Measurements from ENCODE around the gene APOL1. TPM values are rescaled to one million over a fixed set of nuclear protein-coding genes. Genes with fewer than 3 reads are reported as not detected.
"Not testable (repeated sequence)": the region's sequence is repeated elsewhere in the genome, so short reads cannot be mapped to it uniquely, and the experiment has no call there.

APOL1 gene
- total and polyA plus RNA-seq, 3 experiments from 2014 or later, result 25.6 to 34.3 (median 32.8) TPM

- H3K36me3 ChIP-seq (ENCODE audit: insufficient read depth, low read length), result peaks cover 29% of the 10 kb centered on the region
- H3K36me3 Mint-ChIP-seq, result peaks cover 4 to 87% (median 15%) of the 10 kb centered on the region in 3 donors
- H3K4me3 Mint-ChIP-seq, result not testable (repeated sequence)
These were observed 11.1 kb downstream of the APOL1 start for GRCh38 chr22:36263886-36264664.

GRCh38 chr22:36267058-36267457 lies 14.1 kb downstream of the APOL1 start:
- CTCF ChIA-PET, result interaction anchor here (4.2 kb wide), 1 partner anchor 10 kb away, joined by 16 read pairs; no protein-coding TSS in a partner anchor

More at GRCh38 chr22:36263886-36264664, 11.1 kb downstream of the APOL1 start:
- H3K27ac ChIP-seq (ENCODE audit: low read depth, low read length); H3K9me3 Mint-ChIP-seq; POLR2A ChIA-PET; H3K4me1 ChIP-seq (ENCODE audit: insufficient read depth, low read length); DNase-seq; H3K27me3 ChIP-seq (ENCODE audit: insufficient read depth, low read length, poor library complexity, severe bottlenecking); H3K4me3 ChIP-seq (ENCODE audit: low read length); H3K27me3 Mint-ChIP-seq; H3K9me3 ChIP-seq (ENCODE audit: low read length): not testable (repeated sequence)
- CTCF ChIA-PET, result interaction anchor here (1.6 to 4.2 kb wide), 2 partner anchors 13 to 24 kb away, joined by 3 to 16 read pairs; no protein-coding TSS in a partner anchor
- Mint-ChIP-seq H3K4me1 (peaks cover 6 to 12% (median 10%) of the 10 kb centered on the region in 3 donors), H3K27ac (peak overlapping the region in 1 of 8 donors; percentile 38)

GRCh38 chr22:36267896-36268485 lies 15.1 kb downstream of the APOL1 start:
- Mint-ChIP-seq H3K27me3 (peaks cover 0 to 5% of the 10 kb centered on the region in 2 donors), H3K27ac (peak overlapping the region in 2 of 8 donors; percentile 37 to 61), H3K4me1 (peaks cover 0 to 4% (median 0%) of the 10 kb centered on the region in 3 donors), H3K36me3 (peaks cover 0 to 48% (median 10%) of the 10 kb centered on the region in 3 donors), H3K9me3 (no peaks in the 10 kb centered on the region), H3K4me3 (no peak overlapping the region)
- Histone ChIP-seq H3K9me3 (ENCODE audit: low read length) (no peaks in the 10 kb centered on the region), H3K27me3 (ENCODE audit: insufficient read depth, low read length, poor library complexity, severe bottlenecking) (no peaks in the 10 kb centered on the region), H3K4me3 (ENCODE audit: low read length) (no peak overlapping the region), H3K4me1 (ENCODE audit: insufficient read depth, low read length) (no peaks in the 10 kb centered on the region), H3K27ac (ENCODE audit: low read depth, low read length) (no peak overlapping the region), H3K36me3 (ENCODE audit: insufficient read depth, low read length) (peaks cover 5% of the 10 kb centered on the region)
- DNase-seq, result no peak
- POLR2A ChIA-PET, result no interaction called here
- CTCF ChIA-PET, result interaction anchor here (4.2 kb wide), 1 partner anchor 9 kb away, joined by 16 read pairs; no protein-coding TSS in a partner anchor

More at GRCh38 chr22:36267058-36267457, 14.1 kb downstream of the APOL1 start:
- no peak overlapping the region for H3K27ac ChIP-seq (ENCODE audit: low read depth, low read length)
- no peak overlapping the region for H3K27ac Mint-ChIP-seq
- H3K9me3 Mint-ChIP-seq, result no peaks in the 10 kb centered on the region
- peaks cover 0 to 58% (median 10%) of the 10 kb centered on the region in 3 donors for H3K36me3 Mint-ChIP-seq
- POLR2A ChIA-PET, result interaction anchor here (0.7 kb wide), 1 partner anchor 14 kb away, joined by 7 read pairs; no protein-coding TSS in a partner anchor
- peaks cover 10% of the 10 kb centered on the region for H3K36me3 ChIP-seq (ENCODE audit: insufficient read depth, low read length)
- H3K27me3 Mint-ChIP-seq, result peaks cover 0 to 4% of the 10 kb centered on the region in 2 donors
- H3K9me3 ChIP-seq (ENCODE audit: low read length), result no peaks in the 10 kb centered on the region
- no peaks in the 10 kb centered on the region for H3K4me1 ChIP-seq (ENCODE audit: insufficient read depth, low read length)
- no peak overlapping the region for H3K4me3 Mint-ChIP-seq
- H3K4me1 Mint-ChIP-seq, result peaks cover 0 to 4% (median 0%) of the 10 kb centered on the region in 3 donors
- no peak overlapping the region for H3K4me3 ChIP-seq (ENCODE audit: low read length)
- no peak for DNase-seq
- H3K27me3 ChIP-seq (ENCODE audit: insufficient read depth, low read length, poor library complexity, severe bottlenecking), result no peaks in the 10 kb centered on the region

DNA sequence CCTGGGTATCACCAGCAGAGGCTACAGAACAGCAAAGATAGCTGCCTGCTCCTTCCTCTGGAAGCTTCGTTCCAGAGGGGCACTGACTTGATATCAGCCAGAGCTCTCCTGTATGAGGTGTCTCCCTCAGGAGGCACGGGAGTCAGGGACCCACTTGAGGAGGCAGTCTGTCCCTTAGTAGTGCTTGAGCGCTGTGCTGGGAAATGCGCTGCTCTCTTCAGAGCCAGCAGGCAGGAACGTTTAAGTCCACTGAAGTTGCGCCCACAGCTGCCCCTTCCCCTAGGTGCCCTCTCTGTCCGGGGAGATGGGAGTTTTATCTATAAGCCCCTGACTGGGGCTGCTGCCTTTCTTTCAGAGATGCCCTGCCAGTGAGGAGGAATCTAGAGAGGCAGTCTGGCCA lies 18.3 kb downstream of the APOL1 start:
- H3K4me3 ChIP-seq (ENCODE audit: low read length); DNase-seq; H3K27ac ChIP-seq (ENCODE audit: low read depth, low read length); H3K4me3 Mint-ChIP-seq; H3K4me1 Mint-ChIP-seq; H3K9me3 Mint-ChIP-seq; H3K9me3 ChIP-seq (ENCODE audit: low read length); H3K27ac Mint-ChIP-seq; H3K36me3 ChIP-seq (ENCODE audit: insufficient read depth, low read length); H3K4me1 ChIP-seq (ENCODE audit: insufficient read depth, low read length); CTCF ChIA-PET; H3K27me3 Mint-ChIP-seq; H3K27me3 ChIP-seq (ENCODE audit: insufficient read depth, low read length, poor library complexity, severe bottlenecking): not testable (repeated sequence)
- POLR2A ChIA-PET, result interaction anchor here (0.6 kb wide), 1 partner anchor 221 kb away, joined by 16 read pairs; no protein-coding TSS in a partner anchor
- H3K36me3 Mint-ChIP-seq, result peaks cover 0 to 18% (median 0%) of the 10 kb centered on the region in 3 donors

GRCh38 chr22:36271951-36272350 lies 19.0 kb downstream of the APOL1 start:
- H3K4me3 ChIP-seq (ENCODE audit: low read length); H3K27ac Mint-ChIP-seq; H3K27me3 ChIP-seq (ENCODE audit: insufficient read depth, low read length, poor library complexity, severe bottlenecking); H3K9me3 ChIP-seq (ENCODE audit: low read length); H3K4me3 Mint-ChIP-seq; H3K27ac ChIP-seq (ENCODE audit: low read depth, low read length); H3K36me3 ChIP-seq (ENCODE audit: insufficient read depth, low read length); H3K27me3 Mint-ChIP-seq; H3K4me1 ChIP-seq (ENCODE audit: insufficient read depth, low read length); H3K9me3 Mint-ChIP-seq; POLR2A ChIA-PET; H3K4me1 Mint-ChIP-seq; DNase-seq: not testable (repeated sequence)
- peaks cover 0 to 14% (median 0%) of the 10 kb centered on the region in 3 donors for H3K36me3 Mint-ChIP-seq
- CTCF ChIA-PET, result interaction anchor here (1.4 kb wide), 1 partner anchor 15 kb away, joined by 4 read pairs; no protein-coding TSS in a partner anchor

- peaks cover 0 to 6% (median 1%) of the 10 kb centered on the region in 3 donors for H3K36me3 Mint-ChIP-seq
- ChIA-PET CTCF (interaction anchor here (4.9 kb wide), 1 partner anchor 12 kb away, joined by 17 read pairs; no protein-coding TSS in a partner anchor), POLR2A (no interaction called here)
- no peaks in the 10 kb centered on the region for H3K36me3 ChIP-seq (ENCODE audit: insufficient read depth, low read length)
- peaks cover 0 to 1% of the 10 kb centered on the region in 2 donors for H3K27me3 Mint-ChIP-seq
- no peak for DNase-seq
- H3K9me3 Mint-ChIP-seq, result no peaks in the 10 kb centered on the region
- H3K27me3 ChIP-seq (ENCODE audit: insufficient read depth, low read length, poor library complexity, severe bottlenecking), result no peaks in the 10 kb centered on the region
- H3K27ac ChIP-seq (ENCODE audit: low read depth, low read length), result no peak overlapping the region
- H3K4me1 Mint-ChIP-seq, result peaks cover 13 to 19% (median 17%) of the 10 kb centered on the region in 3 donors
- H3K4me3 Mint-ChIP-seq, result no peak overlapping the region
- H3K4me3 ChIP-seq (ENCODE audit: low read length), result no peak overlapping the region
- H3K9me3 ChIP-seq (ENCODE audit: low read length), result no peaks in the 10 kb centered on the region
- H3K27ac Mint-ChIP-seq, result no peak overlapping the region
- peaks cover 14% of the 10 kb centered on the region for H3K4me1 ChIP-seq (ENCODE audit: insufficient read depth, low read length)
These were observed 21.6 kb downstream of the APOL1 start for GRCh38 chr22:36274531-36274930.

DNA sequence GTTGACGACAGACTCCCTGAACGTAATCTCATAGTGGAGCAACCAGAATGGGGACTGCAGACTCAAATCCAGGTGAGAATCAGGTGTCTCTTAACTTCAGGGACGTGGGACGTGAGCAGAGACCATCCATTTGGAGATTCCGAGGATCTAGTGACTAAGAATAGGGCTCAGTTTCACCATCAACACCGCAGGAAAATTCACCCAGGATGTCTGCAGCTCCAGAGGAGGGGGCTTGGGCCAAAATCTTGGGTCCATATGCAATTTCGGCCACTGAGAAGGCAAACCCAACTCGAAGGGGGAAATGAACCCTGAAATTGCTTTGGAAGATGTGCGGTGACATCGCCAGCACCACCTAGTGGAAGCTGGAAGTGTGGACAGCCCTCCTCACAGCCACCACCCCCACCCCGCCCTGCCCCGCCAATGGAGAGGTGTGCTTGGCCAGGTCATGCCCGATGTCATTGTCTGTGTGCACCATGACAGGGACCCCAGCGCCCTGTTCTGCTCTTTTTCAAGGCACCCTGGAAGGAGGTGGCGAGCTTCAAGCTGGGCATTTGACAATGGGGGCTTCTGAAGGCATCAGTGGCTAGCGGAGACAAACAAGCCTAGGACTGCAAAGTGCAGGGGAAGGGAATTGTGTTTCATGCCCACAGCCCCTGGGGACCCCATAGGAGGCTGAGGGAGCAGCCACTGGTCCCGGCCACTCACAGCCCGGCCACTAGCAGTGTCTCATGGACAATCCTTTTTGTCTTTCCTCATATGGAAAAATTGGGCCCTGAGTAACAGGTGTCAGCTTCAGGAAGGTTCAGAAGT lies 24.8 kb downstream of the APOL1 start:
- ChIA-PET CTCF (interaction anchor here (0.6 to 4.9 kb wide), 19 partner anchors 9 to 212 kb away, joined by 3 to 29 read pairs (median 4); partner anchors contain the start of genes APOL1 and APOL2), POLR2A (interaction anchor here (0.5 to 1.4 kb wide), 5 partner anchors 9 to 205 kb away, joined by 3 to 9 read pairs (median 5); partner anchors contain the start of gene APOL1)
- H3K27ac Mint-ChIP-seq, result peak overlapping the region; percentile 28 to 91 (median 58)
- DNase-seq, result peak; percentile 45 to 76 (median 56)
- no peaks in the 10 kb centered on the region for H3K9me3 ChIP-seq (ENCODE audit: low read length)
- H3K4me3 Mint-ChIP-seq, result peak overlapping the region in 1 of 7 donors; percentile 20
- no peak overlapping the region for H3K27ac ChIP-seq (ENCODE audit: low read depth, low read length)
- H3K9me3 Mint-ChIP-seq, result no peaks in the 10 kb centered on the region
- H3K27me3 Mint-ChIP-seq, result peaks cover 0 to 2% of the 10 kb centered on the region in 2 donors
- H3K36me3 Mint-ChIP-seq, result peaks cover 3 to 31% (median 5%) of the 10 kb centered on the region in 3 donors
- no peaks in the 10 kb centered on the region for H3K27me3 ChIP-seq (ENCODE audit: insufficient read depth, low read length, poor library complexity, severe bottlenecking)
- no peak overlapping the region for H3K4me3 ChIP-seq (ENCODE audit: low read length)
- H3K36me3 ChIP-seq (ENCODE audit: insufficient read depth, low read length), result peaks cover 10% of the 10 kb centered on the region
- peaks cover 13 to 22% (median 18%) of the 10 kb centered on the region in 3 donors for H3K4me1 Mint-ChIP-seq
- H3K4me1 ChIP-seq (ENCODE audit: insufficient read depth, low read length), result peaks cover 14% of the 10 kb centered on the region

All from CD8-positive, alpha-beta memory T cell (primary cell).